ENCODE results near the gene ZNF331.
A peak's percentile ranks its signal among the peaks of the same experiment; 100 is the strongest.
"Not testable (repeated sequence)": the region's sequence is repeated elsewhere in the genome, so short reads cannot be mapped to it uniquely, and the experiment has no call there.

ZNF331 gene

GRCh38 chr19:53537521-53538377 lies at the start of gene ZNF331:
TSS of gene ZNF331 (plus strand) at chr19:53538145. CDS start at chr19:53569377, 31,232 bp downstream.
- DNase-seq = peak; percentile 91

GRCh38 chr19:53492153-53492552 lies 45.8 kb upstream of the ZNF331 start:
- no peak for DNase-seq

GRCh38 chr19:53497311-53498023 lies 40.5 kb upstream of the ZNF331 start:
- DNase-seq = not testable (repeated sequence)

GRCh38 chr19:53498024-53498395 lies 39.9 kb upstream of the ZNF331 start:
- DNase-seq = not testable (repeated sequence)

GRCh38 chr19:53503151-53503550 lies 34.8 kb upstream of the ZNF331 start:
- not testable (repeated sequence) for DNase-seq

GRCh38 chr19:53503671-53504364 lies 34.1 kb upstream of the ZNF331 start:
- DNase-seq = not testable (repeated sequence)

- DNase-seq = not testable (repeated sequence)
Measured at GRCh38 chr19:53504365-53504703, 33.6 kb upstream of the ZNF331 start.

GRCh38 chr19:53504885-53505284 lies 33.1 kb upstream of the ZNF331 start:
- DNase-seq = no peak

- no peak for DNase-seq
Measured at GRCh38 chr19:53506728-53507127, 31.2 kb upstream of the ZNF331 start.

GRCh38 chr19:53507523-53508442 lies 30.2 kb upstream of the ZNF331 start:
- no peak for DNase-seq

GRCh38 chr19:53509443-53509842 lies 28.5 kb upstream of the ZNF331 start:
- no peak for DNase-seq

GRCh38 chr19:53509845-53510244 lies 28.1 kb upstream of the ZNF331 start:
- no peak for DNase-seq

GRCh38 chr19:53511357-53511756 lies 26.6 kb upstream of the ZNF331 start:
- no peak for DNase-seq

GRCh38 chr19:53511933-53512374 lies 26.0 kb upstream of the ZNF331 start:
- peak; percentile 66 for DNase-seq

GRCh38 chr19:53515047-53515446 lies 22.9 kb upstream of the ZNF331 start:
- DNase-seq = not testable (repeated sequence)

- no peak for DNase-seq
Measured at GRCh38 chr19:53517114-53517741, 20.7 kb upstream of the ZNF331 start.

- DNase-seq = no peak
Measured at GRCh38 chr19:53518121-53518520, 19.8 kb upstream of the ZNF331 start.

- DNase-seq = no peak
Measured at GRCh38 chr19:53518716-53519115, 19.2 kb upstream of the ZNF331 start.

- DNase-seq = no peak
Measured at GRCh38 chr19:53519446-53519845, 18.5 kb upstream of the ZNF331 start.

GRCh38 chr19:53520163-53520546 lies 17.8 kb upstream of the ZNF331 start:
- DNase-seq = no peak

GRCh38 chr19:53520547-53521372 lies 17.2 kb upstream of the ZNF331 start:
- peak; percentile 95 for DNase-seq

Measured in suppressor macrophage treated with lipopolysaccharide for 4 hours (primary cell).